Mammary epithelial cell (primary cell): ENCODE data around the gene CMTM1.

ENCODE experiments used
- CTCF ChIP-seq, 2 donors: IDR thresholded peaks in 1 of 2; conservative IDR thresholded peaks in 1 of 2; 2 replicates each; pipeline ENCODE4 v1.5.1; 2011 to 2012; ENCODE audit warnings: inconsistent platforms in 2 of 2, low read length in 2 of 2, mild to moderate bottlenecking in 2 of 2, control low read depth in 1 of 2, low read depth in 1 of 2; ENCODE audit not compliant: insufficient read depth in 1 of 2; ENCODE audit errors: extremely low read depth in 1 of 2
- EZH2 ChIP-seq: IDR thresholded peaks from 2 replicates; pipeline ENCODE4 v1.6.1; 2012; ENCODE audit warnings: low read length, inconsistent platforms, borderline replicate concordance

DNA sequence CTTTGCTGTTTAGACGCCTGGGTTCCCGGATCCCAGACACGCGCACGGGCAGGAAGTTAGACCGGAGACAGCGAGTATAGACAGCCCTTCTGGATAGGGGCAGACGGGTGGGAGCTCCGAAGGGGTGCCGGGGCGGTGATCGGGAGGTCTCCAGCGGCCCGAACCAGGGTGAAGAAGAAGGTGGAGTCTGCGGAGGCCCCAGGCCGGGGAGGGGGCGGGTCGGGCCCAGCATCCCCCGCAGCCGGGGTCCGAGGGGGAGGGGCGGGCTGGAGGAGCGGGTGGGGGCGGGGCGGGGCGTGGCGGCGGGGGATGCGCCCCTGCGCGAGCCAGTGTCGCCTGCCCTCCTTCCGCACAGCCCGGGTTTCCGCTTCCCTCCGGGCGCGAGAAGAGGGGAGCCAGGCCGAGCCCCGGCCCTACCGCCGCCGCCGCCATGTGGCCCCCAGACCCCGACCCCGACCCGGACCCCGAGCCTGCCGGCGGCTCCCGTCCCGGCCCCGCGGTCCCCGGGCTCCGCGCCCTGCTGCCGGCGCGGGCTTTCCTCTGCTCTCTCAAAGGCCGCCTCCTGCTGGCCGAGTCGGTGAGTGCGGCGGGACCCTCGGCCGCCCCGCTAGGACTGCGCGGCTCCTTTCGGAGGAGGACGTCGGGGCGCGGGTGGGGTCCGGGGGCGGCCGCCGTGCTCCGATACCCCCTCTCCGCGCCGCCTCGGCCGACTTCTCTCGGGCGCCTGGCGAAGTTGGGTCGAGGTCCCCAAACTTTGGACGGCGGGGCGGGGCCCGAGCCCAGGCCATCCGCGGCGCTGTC, 38.3 kb downstream of the CMTM1 start, which contains the start of gene CMTM3:
- TF ChIP-seq CTCF (conservative IDR thresholded peaks at IDR 0.05 in 1 of 2, IDR thresholded peaks at IDR 0.05 in 1 of 2; ENCODE audit: extremely low read depth in 1 of 2, insufficient read depth in 1 of 2, low read depth in 1 of 2, low read length in 2 of 2) (peak in 1 of 2 donors; percentile 65), EZH2 (no peak)
